Rectal smooth muscle tissue (tissue), 1 donor: Measurements from ENCODE around the gene CDKAL1.

ENCODE experiments used
- H3K27ac ChIP-seq: one replicate; pipeline ENCODE4 v1.7.0; 2013; ENCODE audit warnings: low read depth, low read length, inconsistent platforms
- H3K27me3 ChIP-seq: one replicate; pipeline ENCODE4 v1.7.0; 2013; ENCODE audit warnings: low read length; ENCODE audit not compliant: control insufficient read depth, insufficient read depth
- H3K36me3 ChIP-seq: one replicate; pipeline ENCODE4 v1.7.0; 2013; ENCODE audit warnings: low read length; ENCODE audit not compliant: control insufficient read depth, insufficient read depth
- H3K4me1 ChIP-seq: one replicate; pipeline ENCODE4 v1.7.0; 2013; ENCODE audit warnings: low read length; ENCODE audit not compliant: control insufficient read depth, insufficient read depth
- H3K4me3 ChIP-seq: one replicate; pipeline ENCODE4 v1.7.0; 2013; ENCODE audit warnings: low read length
- H3K9ac ChIP-seq: one replicate; pipeline ENCODE4 v1.7.0; 2013; ENCODE audit warnings: low read length

The CDKAL1 gene

DNA sequence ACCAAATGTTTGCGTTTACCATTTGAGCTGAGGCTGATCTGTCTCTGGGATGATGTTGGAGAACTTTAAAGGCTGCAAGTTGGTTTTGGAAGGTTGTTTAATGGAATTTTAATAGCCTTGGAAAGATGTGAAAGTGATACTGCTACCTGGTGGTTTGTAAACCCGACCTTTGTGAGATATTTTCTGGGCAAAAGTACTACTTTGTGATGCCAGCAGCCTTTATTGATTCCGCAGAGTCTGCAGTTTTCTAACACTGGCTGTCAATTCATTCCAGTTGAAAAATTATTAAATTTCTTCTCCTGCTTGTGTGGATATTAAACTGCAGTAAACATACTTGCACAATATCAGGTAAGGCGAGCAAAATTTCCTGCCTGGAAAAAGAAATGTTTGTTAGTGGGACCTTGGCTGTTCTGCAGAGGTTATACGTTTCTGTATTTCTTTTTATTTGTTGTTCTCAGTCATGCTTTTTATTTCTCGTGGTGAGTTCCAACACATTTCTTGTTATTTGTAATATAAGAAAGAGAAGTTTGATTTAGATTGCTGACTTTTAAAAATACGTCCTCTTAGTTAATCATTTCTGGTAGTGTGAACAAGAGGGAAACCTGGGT is 322.5 kb downstream of the CDKAL1 start:
- no peaks in the 10 kb centered on the region for H3K4me1 ChIP-seq
- no peaks in the 10 kb centered on the region for H3K36me3 ChIP-seq
- H3K4me3 ChIP-seq = no peak overlapping the region
- no peak overlapping the region for H3K9ac ChIP-seq
- H3K27ac ChIP-seq = no peak overlapping the region
- H3K27me3 ChIP-seq = no peaks in the 10 kb centered on the region

GRCh38 chr6:20861481-20861880 is 327.2 kb downstream of the CDKAL1 start:
- Histone ChIP-seq H3K9ac (no peak overlapping the region), H3K36me3 (no peaks in the 10 kb centered on the region), H3K4me3 (no peak overlapping the region), H3K27ac (no peak overlapping the region), H3K4me1 (no peaks in the 10 kb centered on the region), H3K27me3 (no peaks in the 10 kb centered on the region)

DNA sequence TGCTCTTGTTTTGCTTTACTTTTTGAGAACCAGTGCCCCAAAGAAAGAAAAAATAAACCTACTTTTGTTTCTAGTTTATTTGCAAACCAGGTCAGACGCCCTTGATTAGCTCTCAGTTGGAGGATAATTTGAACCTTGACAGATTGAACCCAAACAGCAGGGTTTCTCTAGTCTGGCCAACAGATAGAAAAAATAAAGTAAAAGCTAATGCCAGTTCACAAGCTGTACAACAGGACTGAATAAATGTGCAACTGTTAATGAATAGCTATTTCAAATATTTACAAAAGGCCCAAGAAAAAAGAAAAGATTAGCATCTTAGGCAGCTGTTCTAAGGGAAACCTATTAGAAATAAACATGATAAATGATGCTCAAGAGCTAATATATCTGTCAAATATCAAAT is 331.8 kb downstream of the CDKAL1 start:
- H3K4me1 ChIP-seq = no peaks in the 10 kb centered on the region
- H3K9ac ChIP-seq = no peak overlapping the region
- no peak overlapping the region for H3K4me3 ChIP-seq
- H3K36me3 ChIP-seq = no peaks in the 10 kb centered on the region
- no peaks in the 10 kb centered on the region for H3K27me3 ChIP-seq
- H3K27ac ChIP-seq = no peak overlapping the region

GRCh38 chr6:20866935-20867703 is 332.9 kb downstream of the CDKAL1 start:
- Histone ChIP-seq H3K36me3 (no peaks in the 10 kb centered on the region), H3K4me1 (no peaks in the 10 kb centered on the region), H3K4me3 (no peak overlapping the region), H3K27ac (no peak overlapping the region), H3K27me3 (no peaks in the 10 kb centered on the region), H3K9ac (no peak overlapping the region)

- Histone ChIP-seq H3K27me3 (no peaks in the 10 kb centered on the region), H3K36me3 (no peaks in the 10 kb centered on the region), H3K27ac (no peak overlapping the region), H3K9ac (no peak overlapping the region), H3K4me1 (no peaks in the 10 kb centered on the region), H3K4me3 (no peak overlapping the region)
Measured at GRCh38 chr6:20868397-20869096, 334.3 kb downstream of the CDKAL1 start.

DNA sequence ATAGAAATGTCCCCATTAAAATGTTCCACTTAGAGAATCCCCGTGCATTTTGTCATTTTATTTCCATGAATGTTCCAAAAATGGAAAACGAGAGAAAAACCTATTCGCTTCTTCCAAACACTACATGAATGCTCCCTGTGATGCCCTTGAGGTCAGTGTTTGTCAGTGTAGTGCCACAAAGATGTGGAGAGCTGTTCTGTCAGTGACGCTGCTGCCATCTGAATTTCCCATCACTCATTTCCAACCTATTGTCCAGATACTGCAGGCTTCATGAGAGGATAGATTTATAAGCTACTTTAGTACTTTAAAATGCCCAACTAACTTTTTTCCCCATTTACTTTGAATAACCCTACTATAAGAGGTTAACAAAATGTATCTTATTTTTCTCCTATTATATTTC is 335.8 kb downstream of the CDKAL1 start:
- Histone ChIP-seq H3K4me1 (no peaks in the 10 kb centered on the region), H3K4me3 (no peak overlapping the region), H3K9ac (no peak overlapping the region), H3K27me3 (no peaks in the 10 kb centered on the region), H3K27ac (no peak overlapping the region), H3K36me3 (no peaks in the 10 kb centered on the region)

GRCh38 chr6:20870493-20870892 is 336.2 kb downstream of the CDKAL1 start:
- Histone ChIP-seq H3K9ac (no peak overlapping the region), H3K4me1 (no peaks in the 10 kb centered on the region), H3K4me3 (no peak overlapping the region), H3K27me3 (no peaks in the 10 kb centered on the region), H3K27ac (no peak overlapping the region), H3K36me3 (no peaks in the 10 kb centered on the region)

DNA sequence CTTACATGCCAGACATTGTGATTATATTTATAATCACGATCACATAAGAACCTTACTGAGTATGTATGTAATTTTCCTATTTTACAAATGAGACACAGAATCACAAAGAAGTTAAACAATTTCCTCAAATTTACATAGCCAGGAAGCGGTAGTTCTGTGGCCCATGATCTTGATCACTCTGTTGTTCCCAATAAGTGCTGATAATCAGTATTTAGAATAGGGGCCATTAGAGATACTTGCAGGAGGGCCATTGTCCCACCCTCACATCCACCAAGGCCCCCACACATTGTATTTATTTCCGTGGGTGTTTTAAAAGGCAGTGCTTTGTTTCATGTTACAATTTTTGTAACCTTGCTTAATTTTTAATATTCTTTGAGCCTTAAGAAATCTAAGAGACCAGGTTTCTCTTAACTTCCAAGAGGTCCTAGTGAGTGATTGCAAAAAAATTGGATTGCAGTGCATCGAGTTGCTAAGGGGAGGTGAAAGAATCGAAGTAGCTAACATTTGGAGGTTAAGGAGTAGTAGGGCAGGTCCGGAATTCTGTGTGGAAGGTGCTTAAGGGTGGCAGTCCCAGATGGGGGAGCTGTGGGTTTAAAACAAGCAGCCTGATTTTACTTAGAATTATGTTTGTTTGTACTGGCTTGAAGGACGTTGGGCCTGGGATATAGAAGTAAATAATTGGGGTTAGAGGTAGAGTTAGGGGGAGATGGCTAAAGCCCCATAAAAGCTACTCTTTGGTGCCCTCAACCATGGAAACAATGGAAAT is 339.4 kb downstream of the CDKAL1 start:
- Histone ChIP-seq H3K27ac (no peak overlapping the region), H3K27me3 (no peaks in the 10 kb centered on the region), H3K4me1 (no peaks in the 10 kb centered on the region), H3K4me3 (no peak overlapping the region), H3K36me3 (no peaks in the 10 kb centered on the region), H3K9ac (no peak overlapping the region)

- no peak overlapping the region for H3K9ac ChIP-seq
- no peak overlapping the region for H3K4me3 ChIP-seq
- H3K27ac ChIP-seq = no peak overlapping the region
- H3K36me3 ChIP-seq = no peaks in the 10 kb centered on the region
- H3K4me1 ChIP-seq = no peaks in the 10 kb centered on the region
- no peaks in the 10 kb centered on the region for H3K27me3 ChIP-seq
Measured at GRCh38 chr6:20875369-20875963, 341.2 kb downstream of the CDKAL1 start.

- Histone ChIP-seq H3K27ac (no peak overlapping the region), H3K27me3 (no peaks in the 10 kb centered on the region), H3K4me3 (no peak overlapping the region), H3K9ac (no peak overlapping the region), H3K4me1 (no peaks in the 10 kb centered on the region), H3K36me3 (no peaks in the 10 kb centered on the region)
Measured at GRCh38 chr6:20876036-20876435, 341.8 kb downstream of the CDKAL1 start.

DNA sequence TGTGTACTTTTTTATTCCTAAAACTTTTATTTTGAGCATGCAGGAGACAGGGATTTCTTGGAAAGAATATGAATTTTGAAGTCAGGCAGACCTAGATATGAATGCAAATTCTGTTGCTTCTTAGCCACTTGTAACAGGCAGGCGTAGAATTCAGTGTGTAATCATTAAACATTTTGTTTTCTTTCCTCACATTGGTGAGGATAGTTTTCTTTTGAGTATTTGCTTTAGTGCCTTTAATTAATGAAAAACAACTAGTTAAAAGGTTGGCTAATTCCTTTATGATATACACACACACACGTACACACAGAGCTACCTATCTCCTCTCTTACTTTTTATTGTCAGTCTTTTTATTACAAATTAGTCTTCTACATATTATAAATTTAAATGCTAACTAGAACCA is 342.3 kb downstream of the CDKAL1 start:
- no peak overlapping the region for H3K4me3 ChIP-seq
- no peaks in the 10 kb centered on the region for H3K36me3 ChIP-seq
- no peaks in the 10 kb centered on the region for H3K4me1 ChIP-seq
- H3K9ac ChIP-seq = no peak overlapping the region
- H3K27ac ChIP-seq = no peak overlapping the region
- H3K27me3 ChIP-seq = no peaks in the 10 kb centered on the region
